Stimulated activated CD4-positive, alpha-beta T cell treated with anti-CD3 and anti-CD28 coated beads, Interleukin-12 subunit alpha, Interleukin-12 subunit beta, amount 100 ng/mL, for 24 hours (primary cell): ENCODE data around the gene MAPK8IP1.

ENCODE experiments used
- DNase-seq, 2 experiments: peaks; one replicate each; pipeline ENCODE4 v3.0.0-alpha.2; 2020; ENCODE audit warnings: low read depth in 2 of 2

The MAPK8IP1 gene

GRCh38 chr11:45945397-45945999 is 60.0 kb downstream of the MAPK8IP1 start:
- DNase-seq: no peak

GRCh38 chr11:45947885-45948284 is 62.4 kb downstream of the MAPK8IP1 start:
- no peak for DNase-seq

GRCh38 chr11:45948356-45948755 is 62.9 kb downstream of the MAPK8IP1 start:
- DNase-seq: no peak

GRCh38 chr11:45949992-45950407 is 64.5 kb downstream of the MAPK8IP1 start:
- no peak for DNase-seq
